Endothelial cell of umbilical vein (primary cell): ENCODE measurements around the gene ZNF322.

Source experiments
- EZH2 ChIP-seq: IDR thresholded peaks from 2 replicates; pipeline ENCODE4 v1.6.1; 2012; ENCODE audit warnings: borderline replicate concordance, low read depth, mild to moderate bottlenecking, moderate library complexity, low read length, inconsistent platforms; ENCODE audit not compliant: severe bottlenecking
- TF ChIP-seq, protein P1 (sequence below), 2 donors: IDR thresholded peaks; 1 replicate in 1 of 2; 2 replicates in 1 of 2; pipeline ENCODE4 v1.5.1; 2011; ENCODE audit warnings: low read length in 2 of 2, mild to moderate bottlenecking in 2 of 2, moderate library complexity in 2 of 2, control low read depth in 1 of 2, inconsistent platforms in 1 of 2, low read depth in 1 of 2; ENCODE audit not compliant: insufficient read depth in 1 of 2; ENCODE audit errors: extremely low read depth in 1 of 2

DNA sequence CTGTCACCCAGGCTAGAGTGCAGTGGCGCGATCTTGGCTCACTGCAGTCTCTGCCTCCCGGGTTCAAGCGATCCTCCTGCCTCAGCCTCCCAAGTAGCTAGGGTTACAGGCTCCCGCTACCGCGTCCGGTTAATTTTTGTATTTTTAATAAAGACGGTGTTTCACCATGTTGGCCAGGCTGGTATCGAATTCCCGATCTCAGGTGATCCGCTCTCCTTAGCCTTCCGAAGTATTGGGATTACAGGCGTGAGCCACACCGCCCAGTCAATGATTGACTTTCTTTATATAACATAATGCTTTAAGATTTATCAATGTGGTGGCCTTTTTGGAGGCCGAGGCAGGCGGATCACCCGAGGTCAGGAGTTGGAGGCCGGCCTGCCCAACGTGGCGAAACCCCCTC is 70.6 kb downstream of the ZNF322 start:
- no peak for TF ChIP-seq EZH2
- TF ChIP-seq, protein P1, sequence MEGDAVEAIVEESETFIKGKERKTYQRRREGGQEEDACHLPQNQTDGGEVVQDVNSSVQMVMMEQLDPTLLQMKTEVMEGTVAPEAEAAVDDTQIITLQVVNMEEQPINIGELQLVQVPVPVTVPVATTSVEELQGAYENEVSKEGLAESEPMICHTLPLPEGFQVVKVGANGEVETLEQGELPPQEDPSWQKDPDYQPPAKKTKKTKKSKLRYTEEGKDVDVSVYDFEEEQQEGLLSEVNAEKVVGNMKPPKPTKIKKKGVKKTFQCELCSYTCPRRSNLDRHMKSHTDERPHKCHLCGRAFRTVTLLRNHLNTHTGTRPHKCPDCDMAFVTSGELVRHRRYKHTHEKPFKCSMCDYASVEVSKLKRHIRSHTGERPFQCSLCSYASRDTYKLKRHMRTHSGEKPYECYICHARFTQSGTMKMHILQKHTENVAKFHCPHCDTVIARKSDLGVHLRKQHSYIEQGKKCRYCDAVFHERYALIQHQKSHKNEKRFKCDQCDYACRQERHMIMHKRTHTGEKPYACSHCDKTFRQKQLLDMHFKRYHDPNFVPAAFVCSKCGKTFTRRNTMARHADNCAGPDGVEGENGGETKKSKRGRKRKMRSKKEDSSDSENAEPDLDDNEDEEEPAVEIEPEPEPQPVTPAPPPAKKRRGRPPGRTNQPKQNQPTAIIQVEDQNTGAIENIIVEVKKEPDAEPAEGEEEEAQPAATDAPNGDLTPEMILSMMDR (IDR thresholded peaks at IDR 0.05; ENCODE audit: extremely low read depth in 1 of 2, insufficient read depth in 1 of 2, low read depth in 1 of 2, low read length in 2 of 2): no peak
